Testis (tissue), 2 donors: ENCODE measurements around the gene NDUFA12.

Source experiments
- CTCF ChIP-seq, 3 experiments: fragments of 450-650 bp in 2 of 3; fragments of 200-600 bp in 1 of 3; sonication (generic) in 1 of 3; IDR thresholded peaks; one replicate each; pipeline ENCODE4 v1.5.1; 2016 to 2019; ENCODE audit warnings: antibody characterized with exemption in 3 of 3, mild to moderate bottlenecking in 2 of 3, moderate library complexity in 1 of 3
- POLR2A ChIP-seq: fragments of 450-650 bp; IDR thresholded peaks from one replicate; pipeline ENCODE4 v1.6.1; 2017; ENCODE audit warnings: antibody characterized with exemption, mild to moderate bottlenecking, moderate library complexity

GRCh38 chr12:94948232-94948810 lies 55.2 kb downstream of the NDUFA12 start:
- TF ChIP-seq POLR2A, result no peak
- TF ChIP-seq CTCF (IDR thresholded peaks at IDR 0.05), result no peak
